HEK293T (cell line): ENCODE data around the gene PDCD2L.

Source experiments
- FOXK2 ChIP-seq: fragments of 450-650 bp; IDR thresholded peaks from 2 replicates; pipeline ENCODE4 v1.6.1; 2016; ENCODE audit warnings: mild to moderate bottlenecking
- NFRKB ChIP-seq: fragments of 450-650 bp; IDR thresholded peaks from 2 replicates; pipeline ENCODE4 v1.6.1; 2016; ENCODE audit warnings: mild to moderate bottlenecking, moderate library complexity
- SP1 ChIP-seq: fragments of 450-650 bp; IDR thresholded peaks from 2 replicates; pipeline ENCODE4 v1.6.1; 2017
- SUZ12 ChIP-seq: fragments of 450-650 bp; IDR thresholded peaks from 2 replicates; pipeline ENCODE4 v1.6.1; 2016; ENCODE audit warnings: mild to moderate bottlenecking
- TF ChIP-seq, protein P1 (sequence below): fragments of 450-650 bp; IDR thresholded peaks from 2 replicates; pipeline ENCODE4 v1.6.1; 2016

DNA sequence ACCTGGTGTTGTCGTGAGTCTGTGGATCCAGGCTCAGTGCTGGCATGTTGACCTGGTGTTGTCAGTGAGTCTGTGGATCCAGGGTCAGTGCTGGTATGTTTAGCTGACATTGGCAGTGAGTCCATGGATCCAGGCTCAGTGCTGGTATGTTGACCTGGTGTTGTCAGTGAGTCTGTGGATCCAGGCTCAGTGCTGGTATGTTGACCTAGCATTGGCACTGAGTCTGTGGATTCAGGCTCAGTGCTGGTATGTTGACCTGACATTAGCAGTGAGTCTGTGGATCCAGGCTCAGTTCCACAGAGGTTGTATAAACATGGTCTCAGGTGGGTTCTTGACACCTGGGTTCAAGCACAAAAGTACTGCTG lies 16.8 kb upstream of the PDCD2L start:
- no peak for TF ChIP-seq SUZ12
- no peak for TF ChIP-seq NFRKB
- no peak for TF ChIP-seq SP1
- TF ChIP-seq, protein P1, sequence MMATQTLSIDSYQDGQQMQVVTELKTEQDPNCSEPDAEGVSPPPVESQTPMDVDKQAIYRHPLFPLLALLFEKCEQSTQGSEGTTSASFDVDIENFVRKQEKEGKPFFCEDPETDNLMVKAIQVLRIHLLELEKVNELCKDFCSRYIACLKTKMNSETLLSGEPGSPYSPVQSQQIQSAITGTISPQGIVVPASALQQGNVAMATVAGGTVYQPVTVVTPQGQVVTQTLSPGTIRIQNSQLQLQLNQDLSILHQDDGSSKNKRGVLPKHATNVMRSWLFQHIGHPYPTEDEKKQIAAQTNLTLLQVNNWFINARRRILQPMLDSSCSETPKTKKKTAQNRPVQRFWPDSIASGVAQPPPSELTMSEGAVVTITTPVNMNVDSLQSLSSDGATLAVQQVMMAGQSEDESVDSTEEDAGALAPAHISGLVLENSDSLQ: no peak
- no peak for TF ChIP-seq FOXK2
